DND-41 (cell line): Measurements from ENCODE around the gene RCAN1.

ENCODE experiments used
- ATAC-seq: fragments of 200-7000 bp; cut with Tn5 transposase; 3 replicates; pipeline ENCODE4 v1.9.1; 2021; ENCODE audit warnings: low read depth; ENCODE audit not compliant: insufficient read depth
- DNase-seq: peaks from one replicate; pipeline ENCODE4 v3.0.0-alpha.2; 2020
- H2AFZ ChIP-seq: 2 replicates; pipeline ENCODE4 v1.6.0; 2012; ENCODE audit warnings: low read depth, low read length
- H3K27ac ChIP-seq: 2 replicates; pipeline ENCODE4 v1.5.1; 2012; ENCODE audit warnings: low read length, inconsistent platforms
- H3K27me3 ChIP-seq: fragments of 200-600 bp; sonication (generic); 2 replicates; pipeline ENCODE4 v1.6.0; 2012; ENCODE audit warnings: low read length, mild to moderate bottlenecking, inconsistent platforms; ENCODE audit not compliant: insufficient read depth, poor library complexity
- H3K36me3 ChIP-seq: 2 replicates; pipeline ENCODE4 v1.5.1; 2012; ENCODE audit warnings: low read length, inconsistent platforms; ENCODE audit not compliant: insufficient read depth
- H3K4me1 ChIP-seq: 2 replicates; pipeline ENCODE4 v1.5.1; 2012; ENCODE audit warnings: mild to moderate bottlenecking, low read length; ENCODE audit not compliant: insufficient read depth
- H3K4me2 ChIP-seq: 2 replicates; pipeline ENCODE4 v1.6.0; 2012; ENCODE audit warnings: mild to moderate bottlenecking, moderate library complexity, low read length, inconsistent platforms; ENCODE audit not compliant: insufficient read depth
- H3K4me3 ChIP-seq, 2 experiments: fragments of 200-600 bp in 1 of 2; shearing (Covaris generic) in 1 of 2; 2 replicates each; pipeline ENCODE4 v1.5.1; 2012 to 2016; ENCODE audit warnings: inconsistent platforms in 2 of 2, low read length in 2 of 2, mild to moderate bottlenecking in 2 of 2, low read depth in 1 of 2, moderate library complexity in 1 of 2
- H3K79me2 ChIP-seq: 2 replicates; pipeline ENCODE4 v1.6.0; 2012; ENCODE audit warnings: low read length, inconsistent platforms; ENCODE audit not compliant: insufficient read depth
- H3K9ac ChIP-seq: 2 replicates; pipeline ENCODE4 v1.6.0; 2012; ENCODE audit warnings: low read depth, mild to moderate bottlenecking, inconsistent platforms, low read length, moderate library complexity
- H3K9me3 ChIP-seq: 2 replicates; pipeline ENCODE4 v1.5.1; 2012; ENCODE audit warnings: low read length, moderate library complexity, mild to moderate bottlenecking, inconsistent platforms; ENCODE audit not compliant: insufficient read depth, severe bottlenecking
- H4K20me1 ChIP-seq: 2 replicates; pipeline ENCODE4 v1.6.0; 2012; ENCODE audit warnings: low read length; ENCODE audit not compliant: insufficient read depth
- EZH2 ChIP-seq: IDR thresholded peaks from 3 replicates; pipeline ENCODE4 v1.6.1; 2012; ENCODE audit warnings: borderline replicate concordance, low read depth, mild to moderate bottlenecking, moderate library complexity, low read length, inconsistent platforms; ENCODE audit not compliant: severe bottlenecking
- TF ChIP-seq, protein P1 (sequence below): IDR thresholded peaks from 2 replicates; pipeline ENCODE4 v1.5.1; 2012; ENCODE audit warnings: borderline replicate concordance, low read length, moderate library complexity, mild to moderate bottlenecking; ENCODE audit not compliant: poor library complexity, severe bottlenecking; ENCODE audit errors: extremely low read depth

RCAN1 gene

DNA sequence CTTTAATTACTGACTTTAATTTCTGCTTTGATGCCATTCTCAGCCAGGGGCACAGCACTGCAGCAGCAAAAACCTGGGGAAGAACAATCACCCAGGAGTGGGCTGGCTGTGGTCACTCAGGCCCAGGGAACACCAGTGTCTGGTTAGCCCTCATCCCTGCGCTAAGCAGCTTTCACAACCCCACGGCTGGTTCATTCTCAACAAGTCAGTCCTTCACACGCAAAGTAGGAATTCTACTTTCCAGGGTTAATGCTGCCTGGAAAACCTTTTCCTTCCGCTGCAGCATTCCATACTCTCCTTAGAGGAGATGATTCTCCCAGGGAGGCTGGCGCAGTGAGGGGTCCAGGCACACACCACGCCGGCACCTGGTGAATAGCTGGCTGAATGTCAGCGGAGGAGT is 78.6 kb downstream of the RCAN1 start:
- Histone ChIP-seq H3K27me3 (no peaks in the 10 kb centered on the region), H3K4me3 (no peak overlapping the region), H3K27ac (no peak overlapping the region), H4K20me1 (peaks cover 4% of the 10 kb centered on the region; the same call in 1 of the 2 replicates), H3K36me3 (no peaks in the 10 kb centered on the region), H3K4me1 (no peaks in the 10 kb centered on the region), H2AFZ (no peak overlapping the region), H3K79me2 (peaks cover 7% of the 10 kb centered on the region), H3K4me2 (no peak overlapping the region), H3K9me3 (no peaks in the 10 kb centered on the region), H3K9ac (no peak overlapping the region)
- DNase-seq (no peak), ATAC-seq (no peak)
- TF ChIP-seq, protein P1, sequence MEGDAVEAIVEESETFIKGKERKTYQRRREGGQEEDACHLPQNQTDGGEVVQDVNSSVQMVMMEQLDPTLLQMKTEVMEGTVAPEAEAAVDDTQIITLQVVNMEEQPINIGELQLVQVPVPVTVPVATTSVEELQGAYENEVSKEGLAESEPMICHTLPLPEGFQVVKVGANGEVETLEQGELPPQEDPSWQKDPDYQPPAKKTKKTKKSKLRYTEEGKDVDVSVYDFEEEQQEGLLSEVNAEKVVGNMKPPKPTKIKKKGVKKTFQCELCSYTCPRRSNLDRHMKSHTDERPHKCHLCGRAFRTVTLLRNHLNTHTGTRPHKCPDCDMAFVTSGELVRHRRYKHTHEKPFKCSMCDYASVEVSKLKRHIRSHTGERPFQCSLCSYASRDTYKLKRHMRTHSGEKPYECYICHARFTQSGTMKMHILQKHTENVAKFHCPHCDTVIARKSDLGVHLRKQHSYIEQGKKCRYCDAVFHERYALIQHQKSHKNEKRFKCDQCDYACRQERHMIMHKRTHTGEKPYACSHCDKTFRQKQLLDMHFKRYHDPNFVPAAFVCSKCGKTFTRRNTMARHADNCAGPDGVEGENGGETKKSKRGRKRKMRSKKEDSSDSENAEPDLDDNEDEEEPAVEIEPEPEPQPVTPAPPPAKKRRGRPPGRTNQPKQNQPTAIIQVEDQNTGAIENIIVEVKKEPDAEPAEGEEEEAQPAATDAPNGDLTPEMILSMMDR = no peak
- no peak for TF ChIP-seq EZH2

DNA sequence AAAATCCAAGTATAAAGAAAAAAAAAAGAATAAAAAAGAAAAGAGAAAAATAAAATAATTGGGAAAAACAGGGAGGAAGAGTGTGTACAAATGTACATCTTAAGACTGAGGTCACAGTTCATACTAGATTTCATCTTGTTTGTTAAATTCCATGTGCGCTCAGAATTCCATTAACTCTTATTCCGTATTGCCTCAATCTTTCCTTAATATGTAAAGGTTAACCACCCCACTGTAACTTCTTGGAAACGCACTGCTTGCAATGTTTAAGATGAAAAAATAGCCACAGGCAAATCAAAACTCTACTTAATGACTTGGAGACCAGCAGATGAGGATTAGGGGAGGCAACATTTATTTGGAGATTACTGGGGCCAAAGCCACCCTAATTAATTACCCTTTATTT is 79.0 kb downstream of the RCAN1 start:
- no peaks in the 10 kb centered on the region for H3K27me3 ChIP-seq
- DNase-seq (no peak), ATAC-seq (no peak)
- H3K79me2 ChIP-seq = peaks cover 7% of the 10 kb centered on the region
- no peaks in the 10 kb centered on the region for H3K4me1 ChIP-seq
- H3K27ac ChIP-seq = no peak overlapping the region
- no peak for TF ChIP-seq EZH2
- TF ChIP-seq, protein P1 = no peak
- H3K4me3 ChIP-seq = no peak overlapping the region
- H4K20me1 ChIP-seq = peaks cover 4% of the 10 kb centered on the region; the same call in 1 of the 2 replicates
- H3K9me3 ChIP-seq = no peaks in the 10 kb centered on the region
- H3K9ac ChIP-seq = no peak overlapping the region
- no peak overlapping the region for H3K4me2 ChIP-seq
- H2AFZ ChIP-seq = no peak overlapping the region
- no peaks in the 10 kb centered on the region for H3K36me3 ChIP-seq

DNA sequence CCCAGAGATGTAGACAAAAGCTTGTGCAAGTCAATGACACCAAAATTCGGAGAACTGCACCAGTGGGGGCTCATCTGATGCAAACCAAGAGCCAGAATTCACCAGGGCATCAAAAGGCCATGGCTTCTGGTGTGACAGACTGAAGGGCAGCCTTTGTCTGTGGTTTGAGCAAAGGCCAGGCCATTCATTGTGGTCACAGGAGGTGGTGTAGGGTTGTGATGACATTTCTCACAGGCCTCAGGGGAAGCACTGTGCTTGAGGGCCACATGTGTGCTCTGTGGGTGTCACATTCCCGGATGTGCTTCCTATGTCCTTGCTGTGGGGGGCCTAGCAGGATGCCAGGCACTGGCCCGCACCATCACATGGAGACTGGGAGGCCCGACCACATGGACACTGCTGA is 80.4 kb downstream of the RCAN1 start:
- TF ChIP-seq, protein P1 = no peak
- TF ChIP-seq EZH2 = no peak
- ATAC-seq (no peak), DNase-seq (no peak)
- Histone ChIP-seq H2AFZ (no peak overlapping the region), H3K27me3 (no peaks in the 10 kb centered on the region), H3K9me3 (no peaks in the 10 kb centered on the region), H3K4me1 (no peaks in the 10 kb centered on the region), H3K4me3 (no peak overlapping the region), H3K27ac (no peak overlapping the region), H3K36me3 (no peaks in the 10 kb centered on the region), H3K9ac (no peak overlapping the region), H3K79me2 (peaks cover 4% of the 10 kb centered on the region; the same call in 1 of the 2 replicates), H4K20me1 (peaks cover 4% of the 10 kb centered on the region; the same call in 1 of the 2 replicates), H3K4me2 (no peak overlapping the region)

DNA sequence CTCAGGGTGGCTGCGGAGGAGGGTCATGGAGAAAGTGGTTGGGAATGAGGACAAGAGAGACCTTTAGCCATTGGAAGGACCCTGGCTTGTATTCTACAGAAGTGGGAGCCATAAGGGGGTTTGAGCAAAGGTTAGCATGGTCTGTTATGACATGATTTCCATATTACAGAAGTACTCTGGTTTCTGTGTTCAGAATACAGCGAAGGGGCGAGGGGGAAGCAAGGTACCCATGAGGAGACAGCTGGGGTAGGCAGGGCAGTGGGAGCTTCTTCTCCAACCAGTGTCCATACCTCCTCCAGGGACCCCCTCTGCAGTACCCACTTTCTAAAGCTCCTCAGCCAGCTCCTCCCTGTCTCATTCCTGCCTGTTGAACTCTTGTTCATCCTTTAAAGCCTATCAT is 81.0 kb downstream of the RCAN1 start:
- Histone ChIP-seq H2AFZ (no peak overlapping the region), H3K79me2 (peaks cover 4% of the 10 kb centered on the region; the same call in 1 of the 2 replicates)
- ATAC-seq = no peak

More for the DNA sequence above, 81.0 kb downstream of the RCAN1 start:
- no peaks in the 10 kb centered on the region for H3K36me3 ChIP-seq
- H3K9ac ChIP-seq = no peak overlapping the region
- H3K4me3 ChIP-seq = no peak overlapping the region
- peaks cover 4% of the 10 kb centered on the region; the same call in 1 of the 2 replicates for H4K20me1 ChIP-seq
- no peak for TF ChIP-seq EZH2
- TF ChIP-seq, protein P1 = no peak
- no peaks in the 10 kb centered on the region for H3K9me3 ChIP-seq
- no peak overlapping the region for H3K4me2 ChIP-seq
- no peak for DNase-seq
- H3K4me1 ChIP-seq = no peaks in the 10 kb centered on the region
- no peaks in the 10 kb centered on the region for H3K27me3 ChIP-seq
- H3K27ac ChIP-seq = no peak overlapping the region
